ENCODE data around the gene CTNNA3.

CTNNA3 gene

DNA sequence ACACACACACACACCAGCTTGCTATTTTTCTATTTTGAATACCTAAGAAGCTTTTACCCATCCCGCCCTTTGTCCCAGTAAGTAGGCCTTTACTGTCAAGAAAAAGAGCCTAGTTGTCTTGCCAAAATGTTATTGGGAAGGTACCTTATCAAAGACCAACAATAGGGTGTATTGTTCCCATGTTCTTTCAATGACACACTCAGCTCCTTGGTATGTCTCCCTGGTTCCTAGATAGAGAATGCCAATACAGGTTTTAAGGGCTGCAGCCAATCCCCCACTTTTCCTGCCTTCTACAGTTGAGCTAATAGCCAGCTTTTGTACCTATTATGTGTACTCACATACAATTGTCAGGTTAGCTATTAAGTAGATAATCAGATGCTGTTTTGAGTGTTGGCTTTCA, 862.1 kb downstream of the CTNNA3 start:
- TF ChIP-seq CTCF (IDR thresholded peaks at IDR 0.05; ENCODE audit: borderline replicate concordance, control extremely low read depth, extremely low read depth, insufficient read depth, missing control alignments) = no peak
- no peak for DNase-seq (ENCODE audit: low spot score)
- in situ Hi-C loops (cut with MboI; ENCODE audit: low sequenced_read_pairs, unreplicated experiment) = no loop called here

DNA sequence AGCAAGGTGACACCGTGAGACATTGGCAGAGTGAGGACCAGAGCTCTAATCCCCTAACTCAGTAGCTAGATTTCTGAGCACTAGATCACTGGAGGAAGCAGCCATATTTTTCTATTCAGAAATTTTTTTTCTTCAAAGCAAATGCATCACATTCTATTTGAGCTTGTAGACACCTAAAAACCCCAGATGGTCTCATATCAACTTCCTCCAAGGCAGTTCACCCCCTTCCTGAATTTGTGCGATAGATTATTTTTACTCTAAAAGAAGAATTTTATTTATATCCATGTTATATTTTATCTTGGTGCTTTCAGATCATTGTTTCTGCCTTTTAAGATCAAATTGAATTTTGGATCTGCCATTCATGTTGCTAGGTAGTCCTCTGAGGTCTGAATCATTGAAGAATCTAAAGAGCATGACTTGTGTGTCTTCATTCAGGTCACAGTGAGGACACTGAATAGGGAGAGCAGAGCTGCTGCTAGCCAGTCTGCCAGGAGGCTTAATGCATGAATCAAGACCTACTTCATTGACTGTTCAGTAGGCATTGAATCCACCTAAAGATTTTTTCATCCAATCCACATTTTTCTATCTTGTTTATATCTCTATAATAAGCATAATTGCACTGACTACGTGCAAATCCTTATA, 863.1 kb downstream of the CTNNA3 start:
- no peak for DNase-seq (ENCODE audit: low spot score)
- in situ Hi-C loops (cut with MboI; ENCODE audit: low sequenced_read_pairs, unreplicated experiment) = no loop called here
- no peak for TF ChIP-seq CTCF (IDR thresholded peaks at IDR 0.05; ENCODE audit: borderline replicate concordance, control extremely low read depth, extremely low read depth, insufficient read depth, missing control alignments)

GRCh38 chr10:66828957-66829356, 867.0 kb downstream of the CTNNA3 start:
- no peak for DNase-seq (ENCODE audit: low spot score)
- in situ Hi-C loops (cut with MboI; ENCODE audit: low sequenced_read_pairs, unreplicated experiment) = no loop called here

GRCh38 chr10:66827353-66827752, 868.6 kb downstream of the CTNNA3 start:
- in situ Hi-C loops (cut with MboI; ENCODE audit: low sequenced_read_pairs, unreplicated experiment) = no loop called here
- DNase-seq (ENCODE audit: low spot score) = no peak
- TF ChIP-seq CTCF (IDR thresholded peaks at IDR 0.05; ENCODE audit: borderline replicate concordance, control extremely low read depth, extremely low read depth, insufficient read depth, missing control alignments) = no peak

More at GRCh38 chr10:66828957-66829356, 867.0 kb downstream of the CTNNA3 start:
- TF ChIP-seq CTCF (IDR thresholded peaks at IDR 0.05; ENCODE audit: borderline replicate concordance, control extremely low read depth, extremely low read depth, insufficient read depth, missing control alignments) = no peak

DNA sequence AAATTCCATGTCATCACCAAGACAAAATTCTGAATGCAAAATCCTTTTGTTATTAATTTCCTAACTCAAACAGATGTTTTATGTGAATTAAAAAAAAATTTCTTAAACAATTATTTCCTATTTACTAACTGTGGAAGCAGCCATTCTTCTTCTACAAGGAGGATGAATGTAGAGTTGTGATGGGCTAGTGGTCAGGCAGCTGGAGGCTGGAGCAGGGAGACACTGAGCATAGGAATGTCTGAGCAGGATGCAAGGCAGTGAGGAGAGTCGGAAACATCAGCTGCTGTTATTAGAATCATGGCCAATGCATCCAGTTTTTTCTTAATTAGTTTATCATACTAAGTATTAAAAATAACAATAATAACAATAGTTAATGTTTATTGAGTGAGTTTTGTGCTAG, 872.7 kb downstream of the CTNNA3 start:
- DNase-seq (ENCODE audit: low spot score) = no peak
- in situ Hi-C loops (cut with MboI; ENCODE audit: low sequenced_read_pairs, unreplicated experiment) = no loop called here
- TF ChIP-seq CTCF (IDR thresholded peaks at IDR 0.05; ENCODE audit: borderline replicate concordance, control extremely low read depth, extremely low read depth, insufficient read depth, missing control alignments) = no peak

DNA sequence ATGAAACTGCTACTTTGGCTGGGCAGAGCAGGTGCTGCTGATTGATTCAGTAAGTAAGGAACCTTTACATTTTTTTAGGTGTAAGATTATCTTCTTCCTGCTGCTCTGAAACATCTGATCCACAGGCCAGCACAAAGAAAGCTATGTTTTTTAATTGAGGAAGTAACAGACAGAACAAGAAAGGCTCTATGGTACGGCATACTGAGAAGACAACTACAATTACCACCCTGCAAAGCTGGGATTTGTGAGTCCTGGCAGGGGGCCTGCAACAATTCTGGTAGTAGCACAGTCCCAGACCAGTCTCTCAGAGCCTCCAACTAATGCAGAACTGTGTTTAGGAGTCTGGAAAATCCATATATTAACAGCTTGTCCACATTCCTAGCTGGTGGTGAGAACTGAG, 873.2 kb downstream of the CTNNA3 start:
- in situ Hi-C loops (cut with MboI; ENCODE audit: low sequenced_read_pairs, unreplicated experiment) = no loop called here
- no peak for DNase-seq (ENCODE audit: low spot score)
- no peak for TF ChIP-seq CTCF (IDR thresholded peaks at IDR 0.05; ENCODE audit: borderline replicate concordance, control extremely low read depth, extremely low read depth, insufficient read depth, missing control alignments)

Data from GM13976 (cell line).